Upper lobe of right lung (tissue), 1 donor: ENCODE results near the gene XYLT1. TPM values are rescaled to one million over a fixed set of nuclear protein-coding genes. Genes with fewer than 3 reads are reported as not detected.

Source experiments
- ATAC-seq: fragments of 200-7000 bp; cut with Tn5 transposase; one replicate; pipeline ENCODE4 v1.9.1; 2020; ENCODE audit warnings: mild to moderate bottlenecking, moderate library complexity
- DNase-seq: peaks from one replicate; pipeline ENCODE4 v3.0.0-alpha.2; 2020
- H3K27ac ChIP-seq: fragments of 200-600 bp; one replicate; pipeline ENCODE4 v1.8.0; 2022
- H3K27me3 ChIP-seq: fragments of 200-600 bp; one replicate; pipeline ENCODE4 v1.8.0; 2022; ENCODE audit warnings: mild to moderate bottlenecking
- H3K36me3 ChIP-seq: fragments of 200-600 bp; one replicate; pipeline ENCODE4 v1.8.0; 2022
- H3K4me1 ChIP-seq: fragments of 200-600 bp; one replicate; pipeline ENCODE4 v1.8.0; 2022
- H3K4me3 ChIP-seq: fragments of 200-600 bp; one replicate; pipeline ENCODE4 v1.8.0; 2022; ENCODE audit warnings: mild to moderate bottlenecking
- H3K9me3 ChIP-seq: fragments of 200-600 bp; one replicate; pipeline ENCODE4 v1.8.0; 2022
- CTCF ChIP-seq: fragments of 200-600 bp; IDR thresholded peaks from one replicate; pipeline ENCODE4 v1.8.0; 2022; ENCODE audit warnings: antibody characterized with exemption
- intact Hi-C: fragments of 100-400 bp; cut with DNase I; formaldehyde crosslinking; loops from one replicate; pipeline ENCODE4 v1.11.0; 2022
- total RNA-seq: library from RNA; stranded (reverse); fragmentation: NEBNext Ultra II Directional; extraction: Animal tissue kit (Norgen Biotek cat#: 25700); gene quantifications from one replicate; pipeline ENCODE4 v1.2.1, GENCODE V29; 2021
- donor health status: DM: no; HTN: yes; CAD: no; lungs with severe emphysema.

Gene XYLT1
- total RNA-seq, 1 donor from 2014 or later = 12.1 TPM

GRCh38 chr16:17368446-17368845, 102.3 kb downstream of the XYLT1 start:
- H3K27ac ChIP-seq = no peak overlapping the region
- DNase-seq (no peak), ATAC-seq (no peak)
- H3K4me3 ChIP-seq = no peak overlapping the region
- H3K27me3 ChIP-seq = no peaks in the 10 kb centered on the region
- H3K36me3 ChIP-seq = no peaks in the 10 kb centered on the region
- H3K9me3 ChIP-seq = no peaks in the 10 kb centered on the region
- no peak for TF ChIP-seq CTCF
- intact Hi-C loops = no loop called here
- H3K4me1 ChIP-seq = peaks cover 57% of the 10 kb centered on the region

- intact Hi-C loops = no loop called here
- H3K36me3 ChIP-seq = no peaks in the 10 kb centered on the region
- TF ChIP-seq CTCF = peak; percentile 8
- peaks cover 57% of the 10 kb centered on the region for H3K4me1 ChIP-seq
- H3K27me3 ChIP-seq = no peaks in the 10 kb centered on the region
- H3K27ac ChIP-seq = no peak overlapping the region
- H3K9me3 ChIP-seq = no peaks in the 10 kb centered on the region
- DNase-seq (no peak), ATAC-seq (no peak)
- no peak overlapping the region for H3K4me3 ChIP-seq
Observed at GRCh38 chr16:17367923-17368322, 102.8 kb downstream of the XYLT1 start.

GRCh38 chr16:17367036-17367435, 103.7 kb downstream of the XYLT1 start:
- H3K9me3 ChIP-seq = no peaks in the 10 kb centered on the region
- intact Hi-C loops = no loop called here
- H3K27ac ChIP-seq = no peak overlapping the region

GRCh38 chr16:17366299-17366961, 104.3 kb downstream of the XYLT1 start:
- intact Hi-C loops = no loop called here
- H3K9me3 ChIP-seq = no peaks in the 10 kb centered on the region
- DNase-seq (no peak), ATAC-seq (no peak)
- no peak for TF ChIP-seq CTCF
- H3K27ac ChIP-seq = no peak overlapping the region
- H3K4me1 ChIP-seq = peaks cover 57% of the 10 kb centered on the region
- no peak overlapping the region for H3K4me3 ChIP-seq
- no peaks in the 10 kb centered on the region for H3K27me3 ChIP-seq
- H3K36me3 ChIP-seq = no peaks in the 10 kb centered on the region

More at GRCh38 chr16:17367036-17367435, 103.7 kb downstream of the XYLT1 start:
- no peak for TF ChIP-seq CTCF
- DNase-seq (no peak), ATAC-seq (peak; percentile 36)
- Histone ChIP-seq H3K36me3 (no peaks in the 10 kb centered on the region), H3K27me3 (no peaks in the 10 kb centered on the region), H3K4me1 (peaks cover 57% of the 10 kb centered on the region), H3K4me3 (no peak overlapping the region)

- peaks cover 57% of the 10 kb centered on the region for H3K4me1 ChIP-seq
Observed at GRCh38 chr16:17365591-17366298, 105.0 kb downstream of the XYLT1 start.

More at GRCh38 chr16:17365591-17366298, 105.0 kb downstream of the XYLT1 start:
- Histone ChIP-seq H3K36me3 (no peaks in the 10 kb centered on the region), H3K27ac (no peak overlapping the region), H3K9me3 (no peaks in the 10 kb centered on the region), H3K4me3 (no peak overlapping the region), H3K27me3 (no peaks in the 10 kb centered on the region)
- no peak for TF ChIP-seq CTCF
- intact Hi-C loops = no loop called here
- DNase-seq = no peak
- no peak for ATAC-seq
